GM06990 (cell line): ENCODE results near the gene CPN2.

ENCODE experiments used
- DNase-seq: peaks from one replicate; pipeline ENCODE4 v3.0.0-alpha.2; 2011; ENCODE audit not compliant: insufficient read length; ENCODE audit errors: extremely low read depth
- H3K27me3 ChIP-seq: replicated peaks from 2 replicates; pipeline ENCODE4 v1.6.0; 2011; ENCODE audit warnings: low read length; ENCODE audit not compliant: control insufficient read depth, insufficient read depth
- H3K36me3 ChIP-seq: 2 replicates; pipeline ENCODE4 v1.5.1; 2011; ENCODE audit warnings: low read length; ENCODE audit not compliant: control insufficient read depth, insufficient read depth
- H3K4me3 ChIP-seq: replicated peaks from 2 replicates; pipeline ENCODE4 v1.5.1; 2011; ENCODE audit warnings: low read depth, mild to moderate bottlenecking, control low read depth, low read length
- CTCF ChIP-seq: IDR thresholded peaks from 2 replicates; pipeline ENCODE4 v1.5.1; 2011; ENCODE audit warnings: low read length, control low read depth, mild to moderate bottlenecking, inconsistent platforms; ENCODE audit not compliant: insufficient read depth, poor library complexity, severe bottlenecking

The CPN2 gene

DNA sequence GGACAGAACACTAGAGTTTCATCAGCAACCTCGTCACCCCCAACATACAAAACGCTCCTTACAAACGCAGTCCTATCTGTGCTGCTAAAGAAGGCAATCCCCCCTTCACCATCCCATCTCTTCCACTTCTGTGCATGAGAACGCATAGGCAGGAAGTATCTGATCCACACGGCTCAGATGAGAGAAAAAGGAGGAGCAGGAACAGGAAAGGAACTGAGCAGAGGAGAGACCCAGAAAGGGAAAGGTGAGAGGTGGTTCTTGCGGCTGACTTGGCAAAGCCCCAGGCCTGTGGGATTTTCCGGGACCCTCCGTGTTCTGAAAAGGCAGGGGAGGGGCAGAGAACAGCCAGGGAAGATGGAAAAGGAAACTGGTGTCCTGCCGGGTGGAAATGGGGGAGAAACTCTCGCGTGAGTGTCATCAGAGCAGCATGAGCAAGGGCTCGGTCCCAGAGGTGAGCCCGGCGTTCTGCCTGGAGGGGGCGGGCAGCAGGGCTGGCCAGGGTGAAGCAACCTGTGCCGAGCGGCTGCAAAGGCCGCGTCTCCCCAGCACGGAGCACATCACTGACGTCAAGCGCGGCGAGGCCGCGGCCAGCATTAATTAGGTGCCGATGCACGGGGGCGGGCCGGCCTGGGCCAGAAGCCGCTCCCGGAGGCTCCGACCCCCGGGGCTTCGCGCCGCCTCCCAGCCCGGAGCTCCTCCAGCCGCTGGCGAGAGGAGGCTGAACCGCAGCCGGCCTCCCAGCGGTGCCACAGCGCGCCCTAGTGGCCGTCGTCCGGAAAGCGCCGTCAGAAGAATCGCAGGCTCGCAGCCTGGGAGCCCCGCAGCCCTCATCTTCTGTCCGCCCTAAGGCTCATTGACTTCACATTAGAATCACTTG is 35.8 kb downstream of the CPN2 start:
- DNase-seq: peak; percentile 91
- peak; percentile 80 for TF ChIP-seq CTCF
- no peaks in the 10 kb centered on the region for H3K36me3 ChIP-seq
- H3K4me3 ChIP-seq: peak overlapping the region; percentile 54
- no peaks in the 10 kb centered on the region for H3K27me3 ChIP-seq

GRCh38 chr3:194314388-194315068 is 36.6 kb downstream of the CPN2 start:
- no peak for TF ChIP-seq CTCF
- no peak overlapping the region for H3K4me3 ChIP-seq
- H3K36me3 ChIP-seq: no peaks in the 10 kb centered on the region
- DNase-seq: no peak
- no peaks in the 10 kb centered on the region for H3K27me3 ChIP-seq

- Histone ChIP-seq H3K4me3 (no peak overlapping the region), H3K27me3 (no peaks in the 10 kb centered on the region), H3K36me3 (no peaks in the 10 kb centered on the region)
- no peak for TF ChIP-seq CTCF
- DNase-seq: no peak
Measured at GRCh38 chr3:194313560-194314387, 37.4 kb downstream of the CPN2 start.

DNA sequence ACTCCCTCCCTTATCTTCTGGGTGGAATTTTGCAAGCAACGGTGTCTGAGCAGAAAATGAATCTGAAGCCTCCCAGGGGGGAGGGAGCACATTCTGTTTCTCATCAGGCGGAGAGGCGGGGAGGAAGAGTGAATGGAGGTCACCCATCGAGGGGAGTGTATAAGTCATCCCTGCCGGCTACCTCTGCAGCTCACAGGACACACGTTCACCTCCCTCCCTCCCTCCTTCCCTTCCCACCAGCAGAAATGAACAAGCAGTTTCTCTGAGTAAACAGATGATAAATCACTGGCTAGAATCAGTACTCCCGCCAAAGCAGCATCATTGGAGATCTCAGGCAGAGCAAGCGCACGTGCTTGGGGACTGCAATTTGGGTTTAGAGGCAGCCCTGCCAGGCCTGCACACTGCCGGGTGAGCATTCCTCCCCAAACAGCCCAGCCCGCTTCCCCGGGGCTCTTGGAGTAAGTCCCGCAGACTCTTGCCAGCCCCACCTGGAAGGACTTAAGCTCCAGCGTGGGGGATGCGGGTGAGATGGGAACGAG is 38.3 kb downstream of the CPN2 start:
- Histone ChIP-seq H3K27me3 (no peaks in the 10 kb centered on the region), H3K4me3 (no peak overlapping the region), H3K36me3 (no peaks in the 10 kb centered on the region)
- DNase-seq: no peak
- no peak for TF ChIP-seq CTCF

DNA sequence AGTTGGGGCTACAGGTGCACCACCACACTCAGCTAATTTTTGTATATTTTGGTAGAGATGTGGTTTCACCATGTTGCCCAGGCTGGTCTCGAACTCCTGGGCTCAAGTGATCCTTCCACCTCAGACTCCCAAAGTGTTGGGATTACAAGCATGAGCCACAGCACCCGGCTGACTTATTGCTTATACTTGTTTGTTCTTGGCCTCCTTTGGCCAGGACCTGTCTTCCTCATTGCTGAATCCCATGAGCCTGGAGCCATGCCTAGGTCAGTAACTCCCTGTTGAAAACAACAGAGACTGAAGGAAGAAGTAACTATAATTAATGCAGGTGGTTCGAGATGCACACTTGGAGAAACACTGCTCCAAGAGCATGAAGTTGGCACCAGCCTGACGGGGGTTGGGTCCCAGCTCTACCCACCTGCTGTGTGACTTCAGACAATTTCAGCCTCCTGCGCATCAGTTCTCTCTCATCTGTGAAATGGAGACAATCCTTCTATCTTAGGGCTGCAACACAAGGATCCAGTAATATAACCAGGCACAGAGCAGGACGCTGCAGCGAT is 38.9 kb downstream of the CPN2 start:
- no peak for DNase-seq
- Histone ChIP-seq H3K4me3 (no peak overlapping the region), H3K27me3 (no peaks in the 10 kb centered on the region), H3K36me3 (no peaks in the 10 kb centered on the region)
- no peak for TF ChIP-seq CTCF
